Gastroesophageal sphincter (tissue), 4 donors: ENCODE data around the gene PNPO. TPM values are rescaled to one million over a fixed set of nuclear protein-coding genes. Genes with fewer than 3 reads are reported as not detected.

Experiments used
- ATAC-seq: fragments of 150-250 bp; one replicate; pipeline ENCODE4 v1.9.1; 2016; ENCODE audit warnings: mild to moderate bottlenecking, moderate library complexity
- H3K27ac ChIP-seq, 4 donors: fragments of 200-600 bp; sonication (generic) in 3 of 4; 1 replicate in 3 of 4; 2 replicates in 1 of 4; pipeline ENCODE4 v1.5.1; 2016 to 2019
- H3K27me3 ChIP-seq: fragments of 200-600 bp; sonication (generic); one replicate; pipeline ENCODE4 v1.5.1; 2019
- H3K36me3 ChIP-seq, 2 donors: fragments of 200-600 bp; sonication (generic); one replicate each; pipeline ENCODE4 v1.5.1; 2019; ENCODE audit warnings: control low read depth in 1 of 2
- H3K4me1 ChIP-seq, 3 donors: fragments of 200-600 bp; sonication (generic); 1 replicate in 2 of 3; 2 replicates in 1 of 3; pipeline ENCODE4 v1.5.1; 2016 to 2019; ENCODE audit warnings: control low read depth in 2 of 3
- H3K4me3 ChIP-seq, 2 donors: fragments of 200-600 bp; sonication (generic); one replicate each; pipeline ENCODE4 v1.5.1; 2019; ENCODE audit warnings: mild to moderate bottlenecking in 1 of 2, moderate library complexity in 1 of 2
- H3K9me3 ChIP-seq, 3 donors: fragments of 200-600 bp; sonication (generic); one replicate each; pipeline ENCODE4 v1.5.1; 2017 to 2019; ENCODE audit warnings: control low read depth in 2 of 3
- CTCF ChIP-seq, 4 experiments: fragments of 200-600 bp in 2 of 4; fragments of 450-650 bp in 2 of 4; sonication (generic) in 1 of 4; IDR thresholded peaks; one replicate each; pipeline ENCODE4 v1.5.1; 2017 to 2019; ENCODE audit warnings: antibody characterized with exemption in 4 of 4, mild to moderate bottlenecking in 2 of 4, moderate library complexity in 2 of 4
- EP300 ChIP-seq: sonication (generic); formaldehyde crosslinking; IDR thresholded peaks from one replicate; pipeline ENCODE4 v1.6.1; 2017; ENCODE audit warnings: antibody characterized with exemption, mild to moderate bottlenecking
- POLR2A ChIP-seq, 2 donors: fragments of 450-650 bp; IDR thresholded peaks; one replicate each; pipeline ENCODE4 v1.6.1; 2017; ENCODE audit warnings: antibody characterized with exemption in 2 of 2, mild to moderate bottlenecking in 2 of 2, moderate library complexity in 1 of 2
- POLR2AphosphoS5 ChIP-seq: sonication (generic); formaldehyde crosslinking; IDR thresholded peaks from one replicate; pipeline ENCODE4 v1.6.1; 2017; ENCODE audit warnings: antibody characterized with exemption
- WGBS, 2 donors: methylation state at CpG; one replicate each; pipeline ENCODE4 v1.1.5; 2018; ENCODE audit warnings: low coverage in 1 of 2; 5-methylcytosine and 5-hydroxymethylcytosine counted together
- total RNA-seq, 4 donors: library from RNA; depleted of rRNA; stranded (reverse); fragments of >200 nt; gene quantifications; one replicate each; pipeline ENCODE4 v1.1.0, GENCODE V29; 2016

The PNPO gene
- total RNA-seq, 4 donors from 2014 or later: 20.3 to 43.9 (median 21.9) TPM

GRCh38 chr17:47957591-47958490 lies 16.5 kb downstream of the PNPO start, which contains the start of gene PRR15L:
Gene PRR15L (minus strand): TSS chr17:47957883. CDS start chr17:47953234, 4,649 bp downstream.
- TF ChIP-seq POLR2AphosphoS5 (no peak), EP300 (no peak), CTCF (IDR thresholded peaks at IDR 0.05) (no peak), POLR2A (IDR thresholded peaks at IDR 0.05) (no peak)
- Histone ChIP-seq H3K4me3 (no peak within 1 kb of the TSS), H3K36me3 (peaks cover 0 to under 1% of the 10 kb centered on the region in 2 donors), H3K27ac (no peak within 1 kb of the TSS), H3K9me3 (no peaks in the 10 kb centered on the region), H3K27me3 (no peaks in the 10 kb centered on the region), H3K4me1 (no peaks in the 10 kb centered on the region)
- 37% methylated on average over 2 of the region's 16 CpGs; no CpG with 5 or more reads in 1 of the 2 donors for WGBS, 2 donors
- no peak for ATAC-seq

GRCh38 chr17:47959825-47960655 lies 18.7 kb downstream of the PNPO start:
- no peak for ATAC-seq
- Histone ChIP-seq H3K4me3 (no peak overlapping the region), H3K27me3 (no peaks in the 10 kb centered on the region), H3K4me1 (no peaks in the 10 kb centered on the region), H3K36me3 (peaks cover 0 to 4% of the 10 kb centered on the region in 2 donors), H3K27ac (no peak overlapping the region), H3K9me3 (no peaks in the 10 kb centered on the region)
- WGBS, 2 donors: 79 to 80% methylated on average over 1 to 3 of the region's 8 CpGs
- TF ChIP-seq CTCF (IDR thresholded peaks at IDR 0.05): no peak
- TF ChIP-seq POLR2AphosphoS5: no peak
- no peak for TF ChIP-seq EP300
- no peak for TF ChIP-seq POLR2A (IDR thresholded peaks at IDR 0.05)

- peaks cover 0 to 5% (median 0%) of the 10 kb centered on the region in 3 donors for H3K4me1 ChIP-seq
- 82 to 83% methylated on average over 3 to 6 of the region's 6 CpGs for WGBS, 2 donors
- TF ChIP-seq CTCF (IDR thresholded peaks at IDR 0.05): no peak
- TF ChIP-seq POLR2AphosphoS5: no peak
- TF ChIP-seq EP300: no peak
- no peak for TF ChIP-seq POLR2A (IDR thresholded peaks at IDR 0.05)
- H3K4me3 ChIP-seq: no peak overlapping the region
- no peaks in the 10 kb centered on the region for H3K27me3 ChIP-seq
- peaks cover 0 to 4% of the 10 kb centered on the region in 2 donors for H3K36me3 ChIP-seq
- no peaks in the 10 kb centered on the region for H3K9me3 ChIP-seq
- ATAC-seq: no peak
- H3K27ac ChIP-seq: no peak overlapping the region
Measured at GRCh38 chr17:47961406-47961805, 20.0 kb downstream of the PNPO start.

GRCh38 chr17:47962901-47963300 lies 21.5 kb downstream of the PNPO start:
- H3K9me3 ChIP-seq: no peaks in the 10 kb centered on the region
- WGBS, 2 donors: 90% methylated on average over 3 of the region's 3 CpGs; no CpG with 5 or more reads in 1 of the 2 donors
- no peak for ATAC-seq
- no peak overlapping the region for H3K4me3 ChIP-seq
- H3K27me3 ChIP-seq: no peaks in the 10 kb centered on the region
- H3K36me3 ChIP-seq: peaks cover 0 to 4% of the 10 kb centered on the region in 2 donors
- TF ChIP-seq POLR2AphosphoS5: no peak
- TF ChIP-seq EP300: no peak
- no peak for TF ChIP-seq POLR2A (IDR thresholded peaks at IDR 0.05)
- no peak for TF ChIP-seq CTCF (IDR thresholded peaks at IDR 0.05)
- H3K27ac ChIP-seq: no peak overlapping the region
- H3K4me1 ChIP-seq: peaks cover 0 to 7% (median 0%) of the 10 kb centered on the region in 3 donors
